HTR-8/SVneo (cell line): ENCODE results near the gene MPC2.

Experiments
- DNase-seq: peaks from one replicate; pipeline ENCODE4 v3.0.0; 2011; ENCODE audit warnings: low spot score, mixed read lengths; ENCODE audit not compliant: insufficient read length
- FAIRE-seq: peaks from 2 replicates; lab custom pipeline; 2011; peaks lifted over from hg19 to GRCh38; lab: Jason Lieb, UNC

Gene MPC2

DNA sequence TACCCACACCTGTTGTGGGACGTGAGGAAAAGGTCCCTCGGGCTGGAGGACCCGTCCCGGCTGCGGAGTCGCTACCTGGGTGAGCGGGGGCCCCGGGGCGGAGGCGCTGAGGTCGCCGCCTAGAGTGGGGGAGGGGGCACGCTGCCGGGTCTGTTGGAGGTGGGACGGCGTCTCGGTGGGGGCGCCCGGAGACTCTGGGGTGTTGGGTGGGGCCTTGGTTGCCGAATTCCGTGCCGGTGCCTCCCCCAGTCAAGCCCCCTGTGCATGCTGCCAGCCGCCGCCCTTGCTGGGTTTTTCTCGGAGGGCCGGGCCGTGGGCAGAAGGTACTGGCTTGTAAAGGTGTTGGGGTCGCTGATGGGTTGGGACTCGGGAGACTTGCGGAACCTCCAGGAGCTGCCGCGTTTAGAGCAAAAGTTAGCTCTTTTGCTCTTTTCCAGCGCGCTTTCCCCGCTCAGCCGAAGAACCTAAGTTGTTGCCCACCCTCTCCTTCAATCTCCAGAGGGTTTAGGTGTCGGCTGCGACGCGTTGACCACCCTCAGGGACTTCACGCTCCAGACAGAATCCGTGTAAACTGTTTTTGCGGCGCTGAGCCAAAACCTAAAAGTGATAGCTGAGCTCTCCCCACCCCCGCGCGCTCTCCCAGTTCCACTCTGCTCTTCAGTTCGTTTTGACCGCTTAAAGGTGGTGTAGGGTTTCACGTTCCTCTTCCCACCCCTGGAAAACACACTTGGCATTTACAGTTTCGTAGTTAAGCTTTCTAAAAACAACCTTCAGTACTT, at the start of gene MPC2:
Gene MPC2 (minus strand): TSS at position 143 of the 779 bp plus-strand sequence. CDS start 1,231 bp downstream, outside the sequence.
- peak; percentile 59 for DNase-seq
- FAIRE-seq = no peak

DNA sequence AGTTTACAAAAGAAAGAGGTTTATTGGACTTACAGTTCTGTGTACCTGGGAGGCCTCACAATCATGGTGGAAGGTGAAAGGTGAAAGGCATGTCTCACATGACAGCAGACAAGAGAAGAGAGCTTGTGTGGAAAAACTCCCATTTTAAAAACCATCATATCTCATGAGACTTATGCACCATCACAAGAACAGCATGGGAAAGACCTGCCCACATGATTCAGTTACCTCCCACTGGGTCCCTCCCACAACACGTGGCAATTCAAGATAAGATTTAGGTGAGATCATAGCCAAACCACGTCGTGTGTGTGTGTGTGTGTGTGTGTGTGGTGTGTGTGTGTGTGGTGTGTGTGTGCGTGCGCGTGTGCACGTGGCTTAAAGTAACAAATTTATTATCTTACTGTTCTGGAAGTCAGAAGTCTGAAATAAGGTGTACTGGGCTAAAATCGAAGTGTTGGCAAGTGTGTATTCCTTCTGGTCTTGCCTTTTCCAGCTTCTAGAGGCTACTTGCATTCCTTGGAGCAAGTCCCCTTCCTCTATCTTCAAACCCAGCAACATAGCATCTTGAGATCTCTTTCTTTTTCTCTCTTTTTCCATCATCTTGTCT, 48.1 kb upstream of the MPC2 start:
- DNase-seq (no peak), FAIRE-seq (peak; percentile 44)

DNA sequence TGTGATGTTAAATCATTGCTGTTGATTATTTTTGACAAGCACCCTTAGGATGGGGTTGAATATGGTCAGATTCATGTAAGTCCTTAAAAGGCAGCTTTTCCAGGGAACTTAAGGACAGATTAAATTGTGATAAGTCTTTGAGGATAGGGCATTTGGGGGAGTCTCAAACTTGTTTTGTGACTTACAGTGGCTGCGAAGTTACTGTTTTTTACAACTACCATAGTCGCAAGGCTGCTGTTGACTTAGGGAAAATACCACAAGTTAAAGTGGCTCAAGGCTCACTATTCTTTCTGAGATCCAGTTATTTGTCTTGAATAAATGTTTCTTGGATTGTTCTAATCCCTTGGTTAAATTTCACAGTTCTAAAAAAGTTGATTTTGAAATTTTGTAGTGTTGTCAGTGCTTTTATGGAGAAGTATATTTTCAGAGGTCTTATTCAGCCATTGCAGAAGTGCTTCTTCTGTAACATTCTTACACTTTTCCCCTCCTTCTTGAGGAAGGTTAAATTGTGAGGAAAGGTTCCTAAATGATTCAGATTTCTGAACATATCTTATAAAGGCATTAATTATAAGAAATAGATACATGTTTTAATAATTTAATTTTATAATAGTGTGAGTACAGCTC, 47.0 kb upstream of the MPC2 start:
- FAIRE-seq = no peak
- no peak for DNase-seq

DNA sequence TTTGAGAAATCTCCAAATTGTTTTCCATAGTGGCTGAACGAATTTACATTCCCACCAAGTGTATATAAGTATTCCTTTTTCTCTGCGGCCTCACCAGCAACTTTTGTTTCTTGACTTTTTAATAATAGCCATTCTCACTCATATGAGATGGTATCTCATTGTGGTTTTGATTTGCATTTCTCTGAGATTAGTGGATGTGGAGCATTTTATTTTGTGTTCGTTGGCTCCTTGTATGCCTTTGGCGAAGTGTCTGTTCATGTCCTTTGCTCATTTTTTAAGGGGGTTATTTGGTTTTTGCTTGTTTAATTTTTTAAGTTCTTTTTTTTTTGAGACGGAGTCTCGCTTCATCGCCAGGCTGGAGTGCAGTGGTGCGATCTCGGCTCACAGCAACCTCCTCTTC, 45.1 kb upstream of the MPC2 start:
- DNase-seq (no peak), FAIRE-seq (no peak)

DNA sequence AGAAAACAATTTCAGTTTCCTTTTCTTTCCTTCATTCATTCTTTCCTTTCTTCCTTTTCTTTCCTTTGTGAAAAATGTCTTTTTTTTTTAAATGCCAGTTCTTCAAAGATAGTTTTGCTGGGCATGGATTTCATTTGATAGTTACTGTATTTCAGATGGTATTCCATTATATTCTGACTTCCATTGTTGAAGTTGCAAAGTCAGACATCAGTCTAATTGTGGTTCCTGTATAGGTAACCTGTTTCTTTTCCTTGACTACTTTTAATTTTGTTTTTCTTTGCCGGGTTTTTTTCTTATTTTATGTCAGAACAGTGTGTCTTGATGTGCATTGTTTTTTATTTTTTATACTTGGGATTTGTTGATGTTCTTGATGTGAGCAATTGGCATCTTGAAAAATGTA, 40.4 kb upstream of the MPC2 start:
- FAIRE-seq = no peak
- DNase-seq = no peak

DNA sequence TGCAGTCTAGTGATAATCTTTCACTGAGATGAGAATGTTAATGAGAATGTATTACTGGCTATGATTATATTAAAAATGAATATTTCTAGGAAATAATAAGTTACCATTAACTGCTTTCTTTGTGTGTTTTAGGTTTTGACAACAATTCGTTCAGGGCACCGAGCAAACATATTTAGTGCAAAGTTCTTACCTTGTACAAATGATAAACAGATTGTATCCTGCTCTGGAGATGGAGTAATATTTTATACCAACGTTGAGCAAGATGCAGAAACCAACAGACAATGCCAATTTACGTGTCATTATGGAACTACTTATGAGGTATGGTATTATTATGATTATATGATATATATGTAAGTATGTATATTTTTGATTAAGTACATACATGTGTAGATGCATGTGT, 37.8 kb upstream of the MPC2 start:
- FAIRE-seq (no peak), DNase-seq (no peak)

DNA sequence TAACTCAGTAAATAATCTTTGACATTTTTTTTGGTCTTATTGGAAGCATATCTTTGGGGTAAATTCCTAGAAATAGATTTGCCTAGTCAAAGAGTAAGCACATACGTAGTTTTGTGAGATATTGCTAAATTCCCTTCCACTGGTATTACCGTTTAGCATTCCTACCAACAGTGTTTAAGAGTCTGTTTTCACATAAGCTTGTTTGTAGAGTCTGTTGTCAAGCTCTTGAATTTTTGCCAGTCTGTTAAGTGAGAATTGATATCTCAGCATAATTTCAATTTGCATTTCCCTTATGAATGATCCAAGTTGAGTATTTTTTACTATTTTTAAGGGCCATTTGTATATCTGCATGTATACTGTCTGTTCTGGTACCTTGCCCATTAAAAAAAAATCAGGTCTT, 37.0 kb upstream of the MPC2 start:
- no peak for DNase-seq
- FAIRE-seq = no peak

DNA sequence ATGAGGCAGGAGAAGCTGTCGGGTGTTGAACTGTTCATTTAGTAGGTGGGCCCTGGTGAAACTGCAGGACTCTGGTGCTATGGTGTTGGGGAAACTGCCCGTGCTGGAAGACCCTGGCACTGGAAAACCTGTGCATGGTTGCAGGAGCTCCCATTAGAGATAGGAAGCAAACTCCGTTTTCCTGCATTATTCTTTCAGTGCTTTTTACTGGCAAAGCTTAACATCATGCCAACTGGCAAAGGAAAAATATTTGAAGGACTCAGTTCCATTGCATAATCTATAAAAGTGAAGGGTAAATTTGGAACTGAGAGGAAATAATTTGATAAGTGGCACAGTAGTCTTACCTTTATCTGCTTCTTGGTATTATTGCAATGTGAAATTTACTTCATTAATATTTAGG, 31.7 kb upstream of the MPC2 start:
- FAIRE-seq (no peak), DNase-seq (no peak)

DNA sequence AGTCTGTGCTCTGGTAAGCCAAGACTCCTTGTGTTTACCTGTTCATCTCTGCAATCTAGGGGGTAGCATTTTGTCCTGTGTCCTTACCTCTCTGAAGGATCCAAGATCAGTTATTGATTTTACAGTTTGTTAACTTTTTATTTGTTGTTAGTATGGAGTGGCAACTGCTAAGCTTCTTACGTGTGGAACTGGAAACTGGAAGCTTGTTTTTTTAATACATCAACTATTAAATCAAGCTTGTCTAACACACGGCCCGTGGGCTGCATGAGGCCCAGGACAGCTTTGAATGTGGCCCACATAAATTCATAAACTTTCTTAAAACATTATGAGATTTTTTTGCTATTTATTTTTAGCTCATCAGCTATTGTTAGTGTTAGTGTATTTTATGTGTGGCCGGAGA, 29.2 kb upstream of the MPC2 start:
- DNase-seq (no peak), FAIRE-seq (no peak)

DNA sequence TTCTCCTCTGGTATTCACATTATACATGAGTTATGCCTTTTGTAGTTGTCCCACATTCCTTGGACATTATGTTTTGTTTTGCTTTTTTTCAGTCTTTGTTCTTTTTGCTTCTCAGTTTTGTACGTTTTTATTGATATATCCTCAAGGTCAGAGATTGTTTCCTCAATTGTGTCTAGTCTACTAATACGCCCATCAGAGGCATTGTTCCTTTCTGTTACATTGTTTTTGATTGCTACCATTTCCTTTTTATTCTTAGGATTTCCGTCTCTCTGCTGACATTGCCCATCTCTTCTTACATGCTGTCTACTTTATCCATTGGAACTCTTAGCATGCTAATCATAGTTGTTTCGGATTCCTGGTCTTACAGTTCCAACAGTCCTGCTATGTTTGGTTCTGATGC, 27.8 kb upstream of the MPC2 start:
- no peak for FAIRE-seq
- DNase-seq = no peak

DNA sequence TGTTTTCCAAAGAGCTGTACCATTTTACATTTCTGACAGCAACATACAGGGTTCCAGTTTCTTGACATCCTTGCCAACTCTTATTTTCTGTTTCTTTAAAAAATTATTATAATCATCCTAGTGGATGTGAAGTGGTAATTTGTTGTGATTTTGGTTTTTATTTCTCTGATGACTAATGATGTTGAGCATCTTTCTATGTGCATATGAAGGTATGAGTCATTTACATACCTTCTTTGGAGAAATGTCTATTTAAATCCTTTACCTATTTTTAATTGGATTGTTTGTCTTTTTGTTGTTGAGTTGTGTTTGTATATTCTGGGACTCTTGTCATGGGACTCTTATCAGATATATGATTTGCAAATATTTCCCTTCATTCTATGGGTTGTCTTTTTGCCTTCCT, 20.8 kb upstream of the MPC2 start:
- no peak for FAIRE-seq

DNA sequence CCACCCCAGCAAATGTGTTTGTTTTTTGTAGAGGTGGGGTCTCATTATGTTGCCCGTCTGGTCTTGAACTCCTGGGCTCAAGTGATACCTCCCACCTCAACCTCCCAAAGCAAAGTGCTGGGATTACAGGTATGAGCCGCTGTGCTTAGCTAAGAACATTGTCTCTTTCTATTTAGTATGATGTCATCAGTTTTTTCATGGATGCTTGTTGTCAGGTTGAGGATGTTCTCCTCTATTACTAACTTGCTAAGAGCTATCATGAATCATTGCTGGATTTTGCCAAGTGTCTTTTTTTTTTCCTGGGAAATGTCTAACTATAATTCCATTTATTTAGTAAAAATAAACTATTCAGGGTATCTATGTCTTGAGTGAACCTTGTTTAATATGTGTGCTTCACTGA, 19.0 kb upstream of the MPC2 start:
- no peak for DNase-seq
- no peak for FAIRE-seq

More for the DNA sequence above, 20.8 kb upstream of the MPC2 start:
- no peak for DNase-seq

DNA sequence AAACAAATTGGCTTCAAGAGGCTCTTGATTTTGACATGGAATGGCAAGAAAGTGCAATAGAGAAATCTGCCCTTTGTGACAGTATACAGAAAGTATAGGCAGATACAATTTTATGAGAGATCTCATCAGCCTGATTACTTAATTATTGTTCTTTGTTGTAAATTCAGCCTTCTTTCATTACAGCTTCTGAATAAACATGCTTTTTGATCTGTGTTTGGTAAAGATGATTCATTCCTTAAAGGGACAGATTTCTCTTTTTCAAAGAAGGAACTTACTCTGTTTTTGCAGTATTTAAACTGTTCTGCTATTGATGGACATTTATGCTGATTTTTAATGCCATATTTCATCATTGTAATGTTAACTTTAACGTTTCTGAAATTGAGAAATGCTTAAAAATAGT, 13.7 kb upstream of the MPC2 start:
- FAIRE-seq = no peak

DNA sequence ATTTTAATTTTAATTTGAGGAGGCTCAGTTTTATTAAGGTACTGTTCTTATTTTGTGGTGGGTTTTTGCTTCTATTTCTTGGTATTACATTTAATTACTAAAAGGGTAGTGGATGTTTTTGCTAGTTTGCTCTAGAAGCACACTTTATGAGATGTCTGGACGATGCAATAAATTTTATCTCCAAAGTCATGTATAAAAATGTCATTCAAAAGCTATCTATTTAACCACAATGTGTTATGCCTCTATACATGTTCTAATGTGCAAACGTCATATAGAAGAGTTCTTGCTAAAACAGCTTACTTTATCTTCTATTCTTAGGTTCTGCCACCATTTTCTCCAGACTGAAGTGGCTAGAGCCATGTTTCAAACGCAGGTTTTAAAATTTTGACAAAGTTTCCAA, 12.9 kb upstream of the MPC2 start:
- no peak for DNase-seq
- FAIRE-seq = no peak

More for the DNA sequence above, 13.7 kb upstream of the MPC2 start:
- DNase-seq = no peak

DNA sequence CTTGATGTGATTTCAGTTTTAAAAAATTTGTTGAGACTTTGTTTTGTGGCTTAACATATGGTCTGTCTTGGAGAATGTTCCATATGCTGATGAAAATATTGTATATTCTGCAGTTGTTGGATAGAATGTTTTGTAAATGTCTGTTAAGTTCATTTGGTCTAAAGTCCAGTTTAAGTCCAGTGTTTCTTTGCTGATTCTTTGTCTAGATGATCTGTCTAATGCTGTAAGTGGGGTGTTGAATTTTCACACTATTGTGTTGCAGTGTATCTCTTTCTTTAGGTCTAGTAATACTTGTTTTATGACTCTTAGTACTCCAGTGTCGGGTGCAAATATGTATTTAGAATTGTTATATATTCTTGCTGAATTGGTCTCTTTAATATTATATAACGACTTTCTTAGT, 10.9 kb upstream of the MPC2 start:
- no peak for FAIRE-seq
- DNase-seq = no peak

DNA sequence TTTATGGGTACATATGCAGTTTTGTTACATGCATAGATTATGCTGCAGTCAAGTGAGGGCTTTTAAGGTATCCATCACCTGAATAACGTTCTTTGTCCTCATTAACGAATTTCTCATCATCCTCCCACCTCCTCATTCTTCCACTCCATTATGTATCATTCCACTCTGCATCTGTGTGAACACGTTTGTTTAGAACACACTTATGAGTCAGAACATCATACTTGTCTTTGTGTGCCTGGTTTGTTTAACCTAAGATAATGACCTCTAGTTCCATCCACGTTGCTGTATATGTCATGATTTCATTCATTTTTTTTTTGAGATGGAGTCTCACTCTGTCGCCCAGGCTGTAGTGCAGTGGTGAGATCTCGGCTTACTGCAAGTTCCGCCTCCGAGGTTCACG, 6.7 kb upstream of the MPC2 start:
- no peak for DNase-seq
- no peak for FAIRE-seq

DNA sequence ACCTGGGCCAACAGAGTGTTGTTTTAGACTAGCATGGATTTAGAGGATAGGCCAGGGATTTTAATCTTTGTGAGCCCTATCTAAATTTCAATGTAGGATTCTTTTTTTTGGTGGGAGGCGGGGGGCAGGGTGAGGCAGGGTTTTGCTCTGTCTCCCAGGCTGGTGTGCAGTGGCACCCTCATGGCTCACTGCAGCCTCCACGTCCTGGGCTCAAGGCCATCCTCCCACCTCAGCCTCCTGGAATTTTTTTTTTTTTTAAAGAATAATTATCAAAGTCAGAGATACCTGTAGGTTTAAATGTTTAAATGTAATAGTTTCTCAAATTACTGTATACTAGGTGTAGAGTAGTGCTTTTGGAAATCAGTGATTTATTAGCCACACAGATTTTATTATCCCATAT, 3.4 kb upstream of the MPC2 start:
- FAIRE-seq = no peak
- no peak for DNase-seq

DNA sequence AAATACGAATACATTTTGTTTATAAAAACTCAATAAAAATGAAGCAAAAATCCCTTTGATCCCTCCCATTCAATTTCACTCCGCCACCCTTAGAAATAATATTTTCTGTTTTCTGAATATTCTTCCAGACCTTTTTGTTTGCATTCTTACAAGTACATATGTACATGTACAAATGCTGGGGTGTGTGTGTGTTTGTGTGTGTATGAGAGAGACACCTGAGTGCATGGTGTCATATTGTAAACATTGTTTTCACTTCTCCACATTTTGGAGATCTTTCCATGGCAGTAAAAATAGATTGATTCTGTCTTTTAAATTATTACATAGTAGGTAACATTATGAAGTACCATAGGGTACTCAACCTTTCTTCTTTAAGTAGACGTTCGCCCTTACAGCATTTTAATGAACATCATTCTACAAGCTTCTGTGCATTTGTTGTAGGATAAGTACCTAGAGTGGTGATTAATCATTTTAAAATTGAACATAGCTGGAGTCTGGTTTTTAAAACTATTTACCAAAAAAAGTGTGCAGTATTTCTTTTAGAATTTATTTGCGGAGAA, 1.3 kb upstream of the MPC2 start:
- DNase-seq = no peak
- no peak for FAIRE-seq

DNA sequence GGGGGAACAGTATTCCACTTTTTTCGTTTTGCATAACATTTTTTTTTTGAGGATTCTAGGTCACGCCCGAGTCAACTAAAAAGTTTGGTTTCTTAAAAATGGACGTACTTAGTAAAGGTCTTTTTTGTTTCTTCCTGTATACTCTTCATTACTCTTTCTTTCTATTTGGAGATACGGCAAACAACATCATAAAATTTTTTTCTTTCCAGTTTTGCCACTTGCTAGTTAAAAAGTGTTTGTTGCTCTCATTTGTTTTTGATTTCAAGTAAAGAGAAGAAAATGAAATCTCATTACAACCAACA, 788 bp upstream of the MPC2 start:
- FAIRE-seq = no peak

DNA sequence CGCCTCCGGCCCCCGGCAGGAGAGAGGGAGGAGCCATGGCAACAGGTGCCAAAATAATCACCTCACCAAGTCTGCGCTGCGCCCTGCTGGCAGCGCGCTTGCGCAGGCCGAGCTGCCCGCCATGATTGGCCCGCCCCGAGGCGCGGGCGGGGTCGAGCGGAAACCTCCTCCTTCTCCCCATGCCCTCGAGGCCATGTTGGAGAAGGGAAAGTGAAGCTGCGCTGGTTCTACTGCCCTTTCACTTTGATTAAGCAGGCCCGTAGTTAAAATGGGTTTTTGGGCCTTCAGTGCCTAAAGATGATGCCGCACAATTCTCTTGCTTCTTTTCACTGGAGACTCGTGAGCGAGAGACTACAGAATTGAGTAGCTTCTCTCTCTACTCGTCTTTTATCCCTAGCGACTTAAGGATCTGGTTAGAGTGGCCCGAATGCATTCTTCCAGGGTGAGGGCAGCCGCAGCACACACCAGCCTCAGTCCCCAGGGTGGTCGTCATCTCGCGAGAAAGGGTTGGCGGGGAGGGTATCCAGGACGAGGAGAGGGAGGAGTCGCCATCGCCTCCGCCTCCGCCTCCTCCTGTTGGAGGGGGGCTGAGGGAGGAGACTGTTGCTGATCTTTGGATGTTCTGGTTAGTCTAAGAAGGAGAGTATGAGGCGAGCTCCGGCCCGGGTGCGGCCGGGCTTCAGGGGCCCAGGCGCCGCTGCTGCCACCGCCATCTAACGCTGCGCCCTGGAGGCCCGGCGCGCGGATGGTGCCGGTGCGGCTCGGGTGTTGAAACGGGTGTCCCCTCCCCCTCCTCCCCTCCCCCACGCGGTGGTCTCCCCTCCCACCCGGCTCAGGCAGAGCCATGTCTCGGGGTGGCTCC, 573 bp downstream of the MPC2 start, which contains the start of gene DCAF6:
Gene DCAF6 (plus strand): TSS at position 616 of the 862 bp plus-strand sequence. CDS start 229 bp downstream, at position 845.
- peak; percentile 97 for FAIRE-seq

More for the DNA sequence above, 788 bp upstream of the MPC2 start:
- DNase-seq = no peak

More for the DNA sequence above, 573 bp downstream of the MPC2 start, which contains the start of gene DCAF6:
- peak; percentile 98 for DNase-seq
